HCT116 (cell line): ENCODE measurements around the gene UBTD2. TPM values are rescaled to one million over a fixed set of nuclear protein-coding genes. Genes with fewer than 3 reads are reported as not detected.
"Not testable (repeated sequence)": the region's sequence is repeated elsewhere in the genome, so short reads cannot be mapped to it uniquely, and the experiment has no call there.

Source experiments
- ATAC-seq: fragments of 200-7000 bp; cut with Tn5 transposase; 2 replicates; pipeline ENCODE4 v1.9.1; 2020; ENCODE audit warnings: mild to moderate bottlenecking, moderate library complexity
- BruUV-seq: library from RNA; stranded (reverse); fragments of 400-500 nt; replicated peaks from 2 replicates; lab custom pipeline; 2021; lab: Mats Ljungman, UMichigan
- CTCF ChIA-PET: fragments of 300-600 bp; sonication (Branson Sonifier 250); formaldehyde crosslinking; loops from one replicate; lab custom pipeline; 2021; ENCODE audit warnings: antibody characterized with exemption; lab: Charles Lee
- POLR2A ChIA-PET: fragments of 300-600, 350-600 bp; sonication (Branson Sonifier 250); formaldehyde crosslinking; loops from one replicate; lab custom pipeline; 2021; ENCODE audit warnings: antibody characterized with exemption; lab: Charles Lee
- RAD21 ChIA-PET, 2 experiments: fragments of 300-600 bp; sonication (Branson Sonifier 250); formaldehyde crosslinking; loops; one replicate each; lab custom pipeline; 2023; ENCODE audit warnings: low total read pairs in 2 of 2; ENCODE audit not compliant: uncharacterized antibody in 2 of 2, unreplicated experiment in 2 of 2, low non-redundant PET in 1 of 2; lab: Charles Lee
- DNase-seq: peaks from one replicate; pipeline ENCODE4 v3.0.0-alpha.2; 2010; ENCODE audit warnings: low read depth, low spot score
- H2AFZ ChIP-seq: fragments of 200-600 bp; shearing (Covaris generic), sonication (generic); 2 replicates; pipeline ENCODE4 v1.6.1; 2017; ENCODE audit warnings: low read depth, mixed run types, mixed read lengths, antibody characterized with exemption, low read length; ENCODE audit not compliant: poor library complexity, severe bottlenecking
- H3K27ac ChIP-seq: 2 replicates; pipeline ENCODE4 v1.5.1; 2012; ENCODE audit warnings: low read depth, low read length
- H3K27me3 ChIP-seq: fragments of 200-600 bp; sonication (generic); 2 replicates; pipeline ENCODE4 v1.6.1; 2016; ENCODE audit warnings: mixed run types, low read length, mixed read lengths; ENCODE audit not compliant: insufficient read depth
- H3K36me3 ChIP-seq, 2 experiments: fragments of 200-500 bp in 1 of 2; fragments of 200-600 bp in 1 of 2; sonication (Bioruptor generic) in 1 of 2; sonication (generic) in 1 of 2; 2 replicates each; pipeline versions ENCODE4 v1.5.1 to v1.6.1; 2014 to 2016; ENCODE audit warnings: low read length in 2 of 2, inconsistent platforms in 1 of 2, mixed read lengths in 1 of 2, mixed run types in 1 of 2; ENCODE audit not compliant: insufficient read depth in 2 of 2, control insufficient read depth in 1 of 2
- H3K4me1 ChIP-seq, 2 experiments: fragments of 200-600 bp in 1 of 2; sonication (generic) in 1 of 2; 2 replicates each; pipeline versions ENCODE4 v1.5.1 to v1.6.1; 2012 to 2017; ENCODE audit warnings: low read length in 2 of 2, inconsistent platforms in 1 of 2, mild to moderate bottlenecking in 1 of 2, mixed read lengths in 1 of 2, mixed run types in 1 of 2, moderate library complexity in 1 of 2; ENCODE audit not compliant: insufficient read depth in 2 of 2, control insufficient read depth in 1 of 2
- H3K4me2 ChIP-seq: fragments of 200-600 bp; sonication (generic); 2 replicates; pipeline ENCODE4 v1.6.1; 2017; ENCODE audit warnings: mixed run types, low read length, mixed read lengths
- H3K4me3 ChIP-seq, 2 experiments: fragments of 200-600 bp in 1 of 2; sonication (generic) in 1 of 2; replicated peaks in 1 of 2; 2 replicates each; pipeline ENCODE4 v1.5.1; 2011 to 2016; ENCODE audit warnings: low read length in 2 of 2, control low read depth in 1 of 2, low read depth in 1 of 2, mild to moderate bottlenecking in 1 of 2, mixed read lengths in 1 of 2, mixed run types in 1 of 2
- H3K79me2 ChIP-seq: fragments of 200-600 bp; sonication (generic); 2 replicates; pipeline ENCODE4 v1.6.1; 2017; ENCODE audit warnings: mild to moderate bottlenecking, mixed run types, low read length, moderate library complexity, mixed read lengths; ENCODE audit not compliant: insufficient read depth
- H3K9ac ChIP-seq: fragments of 200-600 bp; sonication (generic); 2 replicates; pipeline ENCODE4 v1.6.1; 2016; ENCODE audit warnings: low read length, mixed read lengths
- H3K9me2 ChIP-seq: fragments of 200-600 bp; sonication (generic), shearing (Covaris generic); 2 replicates; pipeline ENCODE4 v1.6.1; 2017; ENCODE audit warnings: mixed run types, mild to moderate bottlenecking, moderate library complexity; ENCODE audit not compliant: insufficient read depth
- H3K9me3 ChIP-seq, 2 experiments: fragments of 200-500 bp in 1 of 2; fragments of 200-600 bp in 1 of 2; sonication (Bioruptor generic) in 1 of 2; sonication (generic) in 1 of 2; 2 replicates each; pipeline ENCODE4 v1.6.1; 2014 to 2017; ENCODE audit warnings: low read length in 2 of 2, mixed read lengths in 2 of 2, inconsistent platforms in 1 of 2, low read depth in 1 of 2, mild to moderate bottlenecking in 1 of 2, mixed run types in 1 of 2, moderate library complexity in 1 of 2; ENCODE audit not compliant: control insufficient read depth in 1 of 2, insufficient read depth in 1 of 2
- H4K20me1 ChIP-seq: fragments of 200-600 bp; sonication (generic), shearing (Covaris generic); 2 replicates; pipeline ENCODE4 v1.6.1; 2017; ENCODE audit warnings: mixed run types, mild to moderate bottlenecking, moderate library complexity; ENCODE audit not compliant: insufficient read depth
- CBX3 ChIP-seq: IDR thresholded peaks from 2 replicates; pipeline ENCODE4 v1.6.1; 2012; ENCODE audit warnings: low read depth
- CTCF ChIP-seq, 3 experiments: fragments of 200-600 bp in 1 of 3; sonication (generic) in 1 of 3; IDR thresholded peaks in 2 of 3; conservative IDR thresholded peaks in 1 of 3; 2 replicates each; pipeline ENCODE4 v1.5.1; 2012 to 2017; ENCODE audit warnings: low read depth in 2 of 3, low read length in 2 of 3, antibody characterized with exemption in 1 of 3, borderline replicate concordance in 1 of 3, control low read depth in 1 of 3, mild to moderate bottlenecking in 1 of 3, mixed read lengths in 1 of 3, mixed run types in 1 of 3, moderate library complexity in 1 of 3; ENCODE audit not compliant: insufficient read depth in 1 of 3
- ELF1 ChIP-seq: IDR thresholded peaks from 2 replicates; pipeline ENCODE4 v1.6.1; 2012; ENCODE audit warnings: low read depth, borderline replicate concordance
- EZH2 ChIP-seq: fragments of 200-600 bp; sonication (generic); IDR thresholded peaks from 2 replicates; pipeline ENCODE4 v1.6.1; 2017; ENCODE audit warnings: antibody characterized with exemption, mixed run types
- JUND ChIP-seq: IDR thresholded peaks from 2 replicates; pipeline ENCODE4 v1.6.1; 2012
- POLR2A ChIP-seq: IDR thresholded peaks from 2 replicates; pipeline ENCODE4 v1.7.0; 2011; ENCODE audit warnings: borderline replicate concordance; ENCODE audit not compliant: insufficient read depth, insufficient read length; ENCODE audit errors: extremely low read depth
- POLR2AphosphoS5 ChIP-seq: IDR thresholded peaks from 2 replicates; pipeline ENCODE4 v1.6.1; 2011; ENCODE audit warnings: mild to moderate bottlenecking, low read depth, low read length, moderate library complexity
- TCF7L2 ChIP-seq: IDR thresholded peaks from 2 replicates; pipeline ENCODE4 v1.7.0; 2011; ENCODE audit warnings: borderline replicate concordance, inconsistent platforms; ENCODE audit not compliant: insufficient read depth, insufficient read length; ENCODE audit errors: extremely low read depth
- YY1 ChIP-seq: IDR thresholded peaks from 2 replicates; pipeline ENCODE4 v1.6.1; 2011; ENCODE audit warnings: low read length, low read depth, moderate library complexity, mild to moderate bottlenecking; ENCODE audit not compliant: insufficient replicate concordance; ENCODE audit errors: extremely low read depth
- ZBTB33 ChIP-seq: IDR thresholded peaks from 2 replicates; pipeline ENCODE4 v1.6.1; 2011; ENCODE audit warnings: mild to moderate bottlenecking, low read length, moderate library complexity; ENCODE audit not compliant: insufficient replicate concordance; ENCODE audit errors: extremely low read depth
- ZFX ChIP-seq: fragments of 450-650 bp; IDR thresholded peaks from 2 replicates; pipeline ENCODE4 v1.6.1; 2017
- ZNF274 ChIP-seq: fragments of 200-500 bp; sonication (Bioruptor generic); IDR thresholded peaks from 2 replicates; pipeline ENCODE4 v1.6.1; 2014; ENCODE audit warnings: mild to moderate bottlenecking, low read depth, low read length, inconsistent platforms
- intact Hi-C: fragments of 100-400 bp; cut with micrococcal nuclease; formaldehyde crosslinking; loops from 2 replicates; pipeline ENCODE4 v1.10.0; 2022
- total RNA-seq: library from RNA; stranded (reverse); gene quantifications from one replicate; pipeline ENCODE4 v1.2.1, GENCODE V29; 2021; ENCODE audit not compliant: unreplicated experiment
- TF ChIP-seq, protein P1 (sequence below): IDR thresholded peaks from 2 replicates; pipeline ENCODE4 v1.6.1; 2012; ENCODE audit warnings: low read depth

Gene UBTD2
- total RNA-seq, 1 experiment from 2014 or later = 15.9 TPM

- H3K9me3 ChIP-seq, RAD21 ChIA-PET, H3K36me3 ChIP-seq, CTCF ChIA-PET, H4K20me1 ChIP-seq, H3K9me2 ChIP-seq, POLR2A ChIA-PET, H3K4me2 ChIP-seq, intact Hi-C loops, H3K9ac ChIP-seq, H3K4me1 ChIP-seq, H3K79me2 ChIP-seq, DNase-seq, BruUV-seq, H3K27me3 ChIP-seq, H3K4me3 ChIP-seq, ATAC-seq, H2AFZ ChIP-seq, H3K27ac ChIP-seq: not testable (repeated sequence)
Measured at GRCh38 chr5:172326901-172327300, 43.3 kb upstream of the UBTD2 start.

- H4K20me1 ChIP-seq = no peaks in the 10 kb centered on the region
- no peaks in the 10 kb centered on the region for H3K9me3 ChIP-seq
- ChIA-PET POLR2A (no interaction called here), RAD21 (no interaction called here), CTCF (no interaction called here)
- H3K4me1 ChIP-seq = no peaks in the 10 kb centered on the region
- no peak overlapping the region for H3K9ac ChIP-seq
- H2AFZ ChIP-seq = no peak overlapping the region
- H3K27ac ChIP-seq = no peak overlapping the region
- BruUV-seq = no TSS peak
- no peaks in the 10 kb centered on the region for H3K9me2 ChIP-seq
- no peaks in the 10 kb centered on the region for H3K27me3 ChIP-seq
- intact Hi-C loops = no loop called here
- H3K4me3 ChIP-seq = no peak overlapping the region
- H3K79me2 ChIP-seq = no peaks in the 10 kb centered on the region
- H3K4me2 ChIP-seq = no peak overlapping the region
- ATAC-seq (no peak), DNase-seq (no peak)
- H3K36me3 ChIP-seq = no peaks in the 10 kb centered on the region
- TF ChIP-seq, protein P1, sequence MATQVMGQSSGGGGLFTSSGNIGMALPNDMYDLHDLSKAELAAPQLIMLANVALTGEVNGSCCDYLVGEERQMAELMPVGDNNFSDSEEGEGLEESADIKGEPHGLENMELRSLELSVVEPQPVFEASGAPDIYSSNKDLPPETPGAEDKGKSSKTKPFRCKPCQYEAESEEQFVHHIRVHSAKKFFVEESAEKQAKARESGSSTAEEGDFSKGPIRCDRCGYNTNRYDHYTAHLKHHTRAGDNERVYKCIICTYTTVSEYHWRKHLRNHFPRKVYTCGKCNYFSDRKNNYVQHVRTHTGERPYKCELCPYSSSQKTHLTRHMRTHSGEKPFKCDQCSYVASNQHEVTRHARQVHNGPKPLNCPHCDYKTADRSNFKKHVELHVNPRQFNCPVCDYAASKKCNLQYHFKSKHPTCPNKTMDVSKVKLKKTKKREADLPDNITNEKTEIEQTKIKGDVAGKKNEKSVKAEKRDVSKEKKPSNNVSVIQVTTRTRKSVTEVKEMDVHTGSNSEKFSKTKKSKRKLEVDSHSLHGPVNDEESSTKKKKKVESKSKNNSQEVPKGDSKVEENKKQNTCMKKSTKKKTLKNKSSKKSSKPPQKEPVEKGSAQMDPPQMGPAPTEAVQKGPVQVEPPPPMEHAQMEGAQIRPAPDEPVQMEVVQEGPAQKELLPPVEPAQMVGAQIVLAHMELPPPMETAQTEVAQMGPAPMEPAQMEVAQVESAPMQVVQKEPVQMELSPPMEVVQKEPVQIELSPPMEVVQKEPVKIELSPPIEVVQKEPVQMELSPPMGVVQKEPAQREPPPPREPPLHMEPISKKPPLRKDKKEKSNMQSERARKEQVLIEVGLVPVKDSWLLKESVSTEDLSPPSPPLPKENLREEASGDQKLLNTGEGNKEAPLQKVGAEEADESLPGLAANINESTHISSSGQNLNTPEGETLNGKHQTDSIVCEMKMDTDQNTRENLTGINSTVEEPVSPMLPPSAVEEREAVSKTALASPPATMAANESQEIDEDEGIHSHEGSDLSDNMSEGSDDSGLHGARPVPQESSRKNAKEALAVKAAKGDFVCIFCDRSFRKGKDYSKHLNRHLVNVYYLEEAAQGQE = no peak
- TF ChIP-seq TCF7L2 = no peak
- no peak for TF ChIP-seq CBX3
- no peak for TF ChIP-seq YY1
- no peak for TF ChIP-seq ZFX
- TF ChIP-seq ZBTB33 = no peak
- no peak for TF ChIP-seq JUND
- no peak for TF ChIP-seq CTCF (IDR thresholded peaks at IDR 0.05 in 2 of 3, conservative IDR thresholded peaks at IDR 0.05 in 1 of 3; ENCODE audit: borderline replicate concordance in 1 of 3, insufficient read depth in 1 of 3, low read depth in 2 of 3, low read length in 2 of 3)
- no peak for TF ChIP-seq ELF1
- no peak for TF ChIP-seq ZNF274
- no peak for TF ChIP-seq POLR2AphosphoS5
- TF ChIP-seq EZH2 = no peak
- TF ChIP-seq POLR2A = no peak
Measured at GRCh38 chr5:172325452-172325851, 41.9 kb upstream of the UBTD2 start.
